Thymus (tissue), 11 donors: Measurements from ENCODE around the gene RNASE12. TPM values are rescaled to one million over a fixed set of nuclear protein-coding genes. Genes with fewer than 3 reads are reported as not detected.

Source experiments
- DNase-seq, 9 donors: peaks; one replicate each; pipeline ENCODE4 v3.0.0-alpha.2; 2013; ENCODE audit warnings: low spot score in 9 of 9, low read depth in 6 of 9, missing footprints in 1 of 9
- H3K27ac ChIP-seq, 2 donors: one replicate each; pipeline ENCODE4 v1.5.1; 2013; ENCODE audit warnings: control low read depth in 1 of 2, low read depth in 1 of 2, low read length in 1 of 2, mild to moderate bottlenecking in 1 of 2, moderate library complexity in 1 of 2
- H3K27me3 ChIP-seq, 2 donors: one replicate each; pipeline ENCODE4 v1.5.1; 2013; ENCODE audit warnings: low read length in 1 of 2; ENCODE audit not compliant: control insufficient read depth in 2 of 2, insufficient read depth in 1 of 2
- H3K36me3 ChIP-seq, 2 donors: one replicate each; pipeline ENCODE4 v1.5.1; 2013; ENCODE audit warnings: low read length in 1 of 2, mild to moderate bottlenecking in 1 of 2, moderate library complexity in 1 of 2; ENCODE audit not compliant: control insufficient read depth in 2 of 2, insufficient read depth in 2 of 2
- H3K4me1 ChIP-seq, 2 donors: one replicate each; pipeline ENCODE4 v1.5.1; 2013; ENCODE audit warnings: low read length in 2 of 2; ENCODE audit not compliant: control insufficient read depth in 2 of 2, insufficient read depth in 2 of 2
- H3K4me3 ChIP-seq, 2 donors: one replicate each; pipeline ENCODE4 v1.5.1; 2013; ENCODE audit warnings: low read length in 2 of 2, control low read depth in 1 of 2, mild to moderate bottlenecking in 1 of 2
- H3K9me3 ChIP-seq, 2 donors: one replicate each; pipeline ENCODE4 v1.5.1; 2013; ENCODE audit warnings: low read length in 1 of 2, mild to moderate bottlenecking in 1 of 2; ENCODE audit not compliant: control insufficient read depth in 2 of 2, insufficient read depth in 1 of 2
- WGBS: extraction: QIAGEN DNeasy Blood & Tissue Kit; methylation state at CpG from one replicate; pipeline ENCODE4 v1.1.7; 2013; 5-methylcytosine and 5-hydroxymethylcytosine counted together
- polyA plus RNA-seq: library from polyadenylated mRNA; stranded (reverse); fragments of 200-250 nt; gene quantifications from one replicate; pipeline ENCODE4 v1.2.3, GENCODE V29; 2013
- total RNA-seq: library from RNA; stranded (reverse); fragments of 120-200 nt; gene quantifications from one replicate; pipeline ENCODE4 v1.2.4, GENCODE V29; 2013
- donor health status: healthy.

Gene RNASE12
- total and polyA plus RNA-seq, 2 donors: not detected

DNA sequence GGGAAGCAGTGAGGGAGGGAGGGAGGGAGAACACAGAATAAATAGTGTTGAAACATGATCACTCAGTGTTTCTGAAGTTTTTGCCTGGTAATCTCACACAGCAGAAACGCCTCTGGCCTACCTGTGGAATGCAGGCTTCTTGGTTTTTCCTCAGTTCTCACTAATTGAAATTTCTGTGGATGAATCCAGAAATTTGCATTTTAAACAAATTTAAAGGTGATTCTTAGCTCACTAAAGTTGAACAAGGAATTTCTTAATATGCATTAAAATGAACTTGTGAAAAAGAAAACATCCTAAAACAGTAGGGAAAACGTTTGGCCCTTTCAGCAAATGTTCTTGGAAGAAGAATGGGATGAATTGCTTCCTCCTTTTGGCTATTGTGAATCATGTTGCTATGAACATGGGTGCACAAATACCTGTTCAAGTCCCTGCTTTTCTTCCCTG lies 31.7 kb downstream of the RNASE12 start:
- 63% methylated on average over 2 of the region's 2 CpGs for WGBS

DNA sequence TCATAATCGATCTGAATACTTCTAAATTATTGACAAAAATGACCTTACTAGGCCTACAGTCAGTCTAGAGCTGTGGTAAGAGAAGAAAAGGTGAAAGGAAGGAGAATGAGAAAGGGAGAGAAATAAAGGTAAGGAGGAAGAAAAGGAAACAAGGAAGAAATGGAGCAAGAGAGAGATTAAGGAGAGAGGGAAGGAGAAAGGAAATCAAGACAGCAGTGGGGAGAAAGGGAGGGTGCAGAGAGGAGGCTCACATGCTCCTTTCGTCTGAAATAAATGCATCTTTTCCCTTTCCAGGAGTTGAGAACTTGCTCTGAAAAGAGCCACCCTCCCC lies 34.0 kb downstream of the RNASE12 start:
- Histone ChIP-seq H3K27ac (no peak overlapping the region), H3K36me3 (no peaks in the 10 kb centered on the region), H3K4me3 (no peak overlapping the region), H3K9me3 (no peaks in the 10 kb centered on the region), H3K4me1 (no peaks in the 10 kb centered on the region), H3K27me3 (no peaks in the 10 kb centered on the region)
- no peak for DNase-seq
- 93% methylated on average over 2 of the region's 2 CpGs for WGBS

More for the DNA sequence above, 31.7 kb downstream of the RNASE12 start:
- Histone ChIP-seq H3K27ac (no peak overlapping the region), H3K27me3 (no peaks in the 10 kb centered on the region), H3K4me1 (no peaks in the 10 kb centered on the region), H3K36me3 (no peaks in the 10 kb centered on the region), H3K4me3 (no peak overlapping the region), H3K9me3 (no peaks in the 10 kb centered on the region)
- no peak for DNase-seq

DNA sequence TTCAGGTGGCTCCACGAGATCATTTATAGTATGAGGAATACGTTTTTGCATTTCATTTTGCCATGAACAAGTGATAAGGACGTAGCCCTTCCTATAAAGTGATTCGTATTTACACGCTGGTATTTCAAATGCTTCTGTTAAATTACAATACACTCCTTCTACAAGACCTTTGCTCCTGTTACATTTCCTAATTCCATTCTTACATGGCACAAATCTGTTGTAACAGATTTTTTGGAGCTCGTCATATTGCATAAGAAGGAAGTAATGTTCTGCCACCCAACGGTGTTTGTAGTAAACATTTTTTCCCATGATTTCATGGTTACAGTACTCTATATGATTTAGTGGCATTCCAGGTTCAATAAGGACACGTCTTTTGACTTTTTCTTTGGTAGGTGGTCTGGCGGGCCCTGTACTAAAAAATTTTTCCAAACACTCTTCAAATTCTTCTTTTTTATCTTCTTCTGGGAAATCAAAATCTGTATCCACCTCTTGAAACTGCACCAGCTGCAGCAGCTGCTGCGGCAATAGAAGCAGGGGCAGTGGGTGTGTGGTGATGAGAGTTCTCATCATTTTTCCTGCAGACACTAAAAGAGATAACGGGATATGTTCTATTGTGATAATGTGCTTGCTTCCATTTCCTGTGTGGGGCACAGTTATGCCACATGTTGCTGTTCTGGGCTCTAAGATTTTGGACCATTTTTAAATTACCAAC lies 34.5 kb downstream of the RNASE12 start:
- H3K27me3 ChIP-seq: no peaks in the 10 kb centered on the region
- H3K36me3 ChIP-seq: no peaks in the 10 kb centered on the region
- 93% methylated on average over 11 of the region's 11 CpGs for WGBS
- no peak overlapping the region for H3K27ac ChIP-seq
- no peak for DNase-seq
- no peak overlapping the region for H3K4me3 ChIP-seq
- H3K9me3 ChIP-seq: no peaks in the 10 kb centered on the region
- H3K4me1 ChIP-seq: no peaks in the 10 kb centered on the region

DNA sequence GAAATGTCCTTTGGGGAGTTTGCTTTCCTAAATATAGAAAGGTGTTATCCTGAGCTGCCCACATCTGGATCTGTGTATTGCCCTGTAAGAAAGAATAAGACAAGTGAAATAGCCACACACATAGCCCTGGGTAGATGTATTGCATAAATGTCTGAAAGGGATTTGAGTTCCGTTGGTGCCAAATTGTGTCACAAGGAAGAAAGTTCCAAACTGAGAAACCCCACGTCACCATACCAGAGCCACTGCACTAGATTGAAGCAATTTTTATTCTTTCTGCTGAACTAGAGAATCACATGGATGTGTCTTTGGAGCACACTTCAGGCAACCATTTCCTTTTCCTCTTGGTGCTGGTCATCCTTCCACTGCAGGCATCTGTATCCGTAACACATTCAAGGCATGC lies 35.3 kb downstream of the RNASE12 start:
- Histone ChIP-seq H3K36me3 (no peaks in the 10 kb centered on the region), H3K27me3 (no peaks in the 10 kb centered on the region), H3K27ac (no peak overlapping the region), H3K4me3 (no peak overlapping the region), H3K4me1 (no peaks in the 10 kb centered on the region), H3K9me3 (no peaks in the 10 kb centered on the region)
- 98% methylated on average over 3 of the region's 3 CpGs for WGBS
- no peak for DNase-seq

DNA sequence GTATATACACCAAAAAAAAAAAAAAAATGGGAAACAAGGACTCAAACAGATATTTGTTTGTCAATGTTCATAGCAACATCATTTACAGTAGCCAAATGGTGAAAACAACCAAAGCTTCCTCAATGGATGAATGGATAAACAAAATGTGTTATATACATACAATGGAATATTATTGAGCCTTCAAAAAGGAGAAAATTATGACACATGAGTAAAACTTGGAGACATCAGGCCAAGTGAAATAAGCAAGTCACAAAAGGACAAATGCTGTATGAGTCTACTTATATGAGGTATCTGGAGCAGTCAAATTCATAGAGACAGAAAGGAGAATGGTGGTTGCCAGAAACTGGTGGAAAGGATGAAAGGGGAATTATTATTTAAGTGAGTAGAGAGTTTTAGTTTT lies 38.2 kb downstream of the RNASE12 start:
- no peak overlapping the region for H3K4me3 ChIP-seq
- no peaks in the 10 kb centered on the region for H3K36me3 ChIP-seq
- no peak for DNase-seq

DNA sequence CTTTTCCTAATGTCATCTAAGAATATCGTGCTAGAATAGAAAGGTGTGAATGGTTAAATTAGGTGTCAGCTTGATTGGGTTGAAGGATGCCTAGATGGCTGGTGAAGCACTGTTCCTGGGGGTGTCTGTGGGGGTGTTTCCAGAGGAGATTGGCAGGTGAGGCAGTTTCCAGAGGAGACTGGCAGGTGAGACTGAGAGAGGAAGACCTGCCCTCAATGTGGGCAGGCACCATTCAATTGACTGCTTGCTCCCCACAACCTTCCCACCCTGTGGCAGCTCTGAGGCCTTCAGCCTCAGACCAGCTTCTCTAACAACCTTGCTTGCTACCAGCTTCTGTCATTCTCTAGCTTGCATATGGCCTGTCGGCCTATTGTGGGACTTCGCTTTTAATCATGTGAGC lies 39.6 kb downstream of the RNASE12 start:
- DNase-seq: no peak
- Histone ChIP-seq H3K27me3 (no peaks in the 10 kb centered on the region), H3K27ac (no peak overlapping the region), H3K4me1 (no peaks in the 10 kb centered on the region), H3K9me3 (no peaks in the 10 kb centered on the region), H3K4me3 (no peak overlapping the region), H3K36me3 (no peaks in the 10 kb centered on the region)
- WGBS: 97% methylated on average over 3 of the region's 3 CpGs

More for the DNA sequence above, 38.2 kb downstream of the RNASE12 start:
- no peaks in the 10 kb centered on the region for H3K9me3 ChIP-seq
- no peak overlapping the region for H3K27ac ChIP-seq
- no peaks in the 10 kb centered on the region for H3K27me3 ChIP-seq
- H3K4me1 ChIP-seq: no peaks in the 10 kb centered on the region

DNA sequence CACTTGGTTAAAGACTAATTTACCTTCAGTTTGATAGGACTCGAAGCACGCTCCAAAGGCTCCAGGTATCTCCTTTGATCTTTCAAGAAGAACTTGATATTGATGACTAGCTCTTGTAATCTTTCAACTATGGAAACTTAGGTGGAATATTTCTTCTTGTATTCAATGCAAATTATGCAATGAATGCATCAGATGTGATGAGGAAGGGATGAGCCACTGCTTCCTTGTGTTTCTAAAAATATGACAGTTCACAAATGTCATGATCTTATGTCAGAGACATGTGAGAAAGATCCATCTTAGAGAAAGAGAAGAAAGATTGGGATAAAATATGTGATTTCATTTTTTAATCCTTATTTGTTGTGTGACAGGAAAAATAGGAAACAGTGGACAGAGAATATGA lies 40.2 kb downstream of the RNASE12 start:
- no peaks in the 10 kb centered on the region for H3K9me3 ChIP-seq
- 98% methylated on average over 2 of the region's 2 CpGs for WGBS
- no peak for DNase-seq
- H3K36me3 ChIP-seq: no peaks in the 10 kb centered on the region
- no peak overlapping the region for H3K27ac ChIP-seq
- no peak overlapping the region for H3K4me3 ChIP-seq
- H3K27me3 ChIP-seq: no peaks in the 10 kb centered on the region
- no peaks in the 10 kb centered on the region for H3K4me1 ChIP-seq

DNA sequence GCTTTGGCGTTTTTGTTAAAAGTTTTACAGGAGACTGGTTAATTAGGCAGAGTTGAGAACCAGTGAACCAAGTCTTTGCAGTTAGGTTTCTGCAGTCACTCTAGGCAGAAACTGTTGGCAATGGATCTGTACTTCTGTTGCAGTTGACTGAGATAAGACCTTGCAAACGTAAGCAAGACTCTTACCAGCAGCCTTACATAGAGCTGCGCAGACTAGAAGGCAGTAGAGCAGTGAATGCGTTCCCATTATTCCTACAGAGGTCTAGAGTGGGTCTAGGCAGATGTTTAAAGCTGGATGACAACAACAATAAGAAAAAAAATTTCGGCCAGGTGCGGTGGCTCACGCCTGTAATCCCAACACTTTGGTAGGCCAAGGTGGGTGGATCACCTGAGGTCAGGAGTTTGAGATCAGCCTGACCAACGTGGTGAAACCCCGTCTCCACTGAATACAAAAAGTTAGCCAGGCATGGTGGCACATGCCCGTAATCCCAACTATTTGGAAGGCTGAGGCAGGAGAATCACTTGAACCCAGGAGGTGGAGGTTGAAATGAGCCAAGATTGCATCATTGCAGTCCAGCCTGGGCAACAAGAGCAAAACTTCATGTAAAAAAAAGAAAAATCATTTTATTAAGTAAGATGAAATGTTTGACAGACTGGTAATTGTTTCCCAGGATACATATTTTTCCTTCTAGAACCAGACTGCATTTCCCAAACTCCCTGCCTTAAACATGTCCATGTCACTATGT lies 42.6 kb downstream of the RNASE12 start:
- H3K27me3 ChIP-seq: no peaks in the 10 kb centered on the region
- no peaks in the 10 kb centered on the region for H3K9me3 ChIP-seq
- H3K27ac ChIP-seq: no peak overlapping the region
- no peaks in the 10 kb centered on the region for H3K4me1 ChIP-seq
- WGBS: 95% methylated on average over 10 of the region's 10 CpGs
- no peak overlapping the region for H3K4me3 ChIP-seq
- no peaks in the 10 kb centered on the region for H3K36me3 ChIP-seq
- DNase-seq: no peak

DNA sequence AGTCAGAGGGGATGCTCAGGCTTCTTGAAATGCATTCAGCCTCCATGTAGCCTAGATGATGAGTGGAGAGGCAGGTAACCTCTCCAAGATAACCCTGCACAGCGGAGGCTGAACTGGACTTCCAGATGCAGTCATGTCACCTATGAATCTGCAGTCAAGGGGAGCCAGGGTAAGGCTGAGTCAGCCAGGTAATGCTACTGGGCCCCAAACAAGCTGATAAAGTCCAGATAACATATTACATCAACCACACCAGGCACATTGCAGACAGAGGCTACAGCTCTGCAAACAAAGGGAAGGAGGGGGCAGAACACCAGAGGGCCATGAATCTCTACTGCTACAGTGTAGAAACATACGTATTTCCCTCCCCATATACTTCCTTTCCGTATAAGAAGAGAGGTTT lies 44.3 kb downstream of the RNASE12 start:
- Histone ChIP-seq H3K36me3 (no peaks in the 10 kb centered on the region), H3K27me3 (no peaks in the 10 kb centered on the region), H3K4me1 (no peaks in the 10 kb centered on the region), H3K9me3 (no peaks in the 10 kb centered on the region), H3K4me3 (no peak overlapping the region), H3K27ac (no peak overlapping the region)
- 89% methylated on average over 3 of the region's 3 CpGs for WGBS
- no peak for DNase-seq
